Glutamatergic neuron (in vitro differentiated cells): ENCODE results near the gene SKA3. TPM values are rescaled to one million over a fixed set of nuclear protein-coding genes. Genes with fewer than 3 reads are reported as not detected.
"Not testable (repeated sequence)": the region's sequence is repeated elsewhere in the genome, so short reads cannot be mapped to it uniquely, and the experiment has no call there.

Source experiments
- DNase-seq: peaks from one replicate; pipeline ENCODE4 v3.0.0; 2022
- H3K27ac Mint-ChIP-seq: one replicate; pipeline ENCODE4 v1.8.0; 2020; ENCODE audit warnings: mild to moderate bottlenecking, mixed read lengths, inconsistent platforms; ENCODE audit not compliant: unreplicated experiment
- H3K27me3 Mint-ChIP-seq: one replicate; pipeline ENCODE4 v1.8.0; 2020; ENCODE audit warnings: mild to moderate bottlenecking, moderate library complexity, mixed read lengths, inconsistent platforms; ENCODE audit not compliant: unreplicated experiment
- H3K36me3 Mint-ChIP-seq: one replicate; pipeline ENCODE4 v1.8.0; 2020; ENCODE audit warnings: mild to moderate bottlenecking, mixed read lengths, inconsistent platforms; ENCODE audit not compliant: unreplicated experiment
- H3K4me1 Mint-ChIP-seq: one replicate; pipeline ENCODE4 v1.8.0; 2020; ENCODE audit warnings: mild to moderate bottlenecking, low read depth, mixed read lengths, inconsistent platforms; ENCODE audit not compliant: unreplicated experiment
- H3K4me3 Mint-ChIP-seq: one replicate; pipeline ENCODE4 v1.8.0; 2020; ENCODE audit warnings: mild to moderate bottlenecking, mixed read lengths, inconsistent platforms; ENCODE audit not compliant: unreplicated experiment
- H3K9me3 Mint-ChIP-seq: one replicate; pipeline ENCODE4 v1.8.0; 2020; ENCODE audit warnings: mild to moderate bottlenecking, moderate library complexity, mixed read lengths, inconsistent platforms; ENCODE audit not compliant: unreplicated experiment
- CTCF ChIP-seq: fragments of 200-600 bp; sonication (generic); IDR thresholded peaks from one replicate; pipeline ENCODE4 v1.5.0; 2021; ENCODE audit not compliant: partially characterized antibody, unreplicated experiment
- total RNA-seq: library from RNA; stranded (reverse); fragmentation: NEBNext Ultra II Directional; extraction: Animal tissue kit (Norgen Biotek cat#: 25700); gene quantifications from one replicate; pipeline ENCODE4 v1.2.1, GENCODE V29; 2021; ENCODE audit not compliant: unreplicated experiment

The SKA3 gene
- total RNA-seq, 1 donor from 2014 or later = 4.6 TPM

GRCh38 chr13:21142766-21143165, 33.6 kb downstream of the SKA3 start:
- no peaks in the 10 kb centered on the region for H3K36me3 Mint-ChIP-seq
- peaks cover 9% of the 10 kb centered on the region for H3K9me3 Mint-ChIP-seq
- peak overlapping the region; percentile 79 for H3K4me3 Mint-ChIP-seq

GRCh38 chr13:21139374-21139773, 37.0 kb downstream of the SKA3 start:
- H3K4me3 Mint-ChIP-seq = peak overlapping the region; percentile 98
- H3K4me1 Mint-ChIP-seq = peaks cover 4% of the 10 kb centered on the region
- H3K27ac Mint-ChIP-seq = no peak overlapping the region
- peaks cover 9% of the 10 kb centered on the region for H3K9me3 Mint-ChIP-seq
- TF ChIP-seq CTCF = no peak
- H3K36me3 Mint-ChIP-seq = no peaks in the 10 kb centered on the region
- peaks cover 2% of the 10 kb centered on the region for H3K27me3 Mint-ChIP-seq
- DNase-seq = no peak

More at GRCh38 chr13:21142766-21143165, 33.6 kb downstream of the SKA3 start:
- peaks cover 4% of the 10 kb centered on the region for H3K4me1 Mint-ChIP-seq
- no peak for DNase-seq
- peak overlapping the region; percentile 70 for H3K27ac Mint-ChIP-seq
- peaks cover 2% of the 10 kb centered on the region for H3K27me3 Mint-ChIP-seq
- no peak for TF ChIP-seq CTCF

- H3K4me3 Mint-ChIP-seq = peak overlapping the region; percentile 38
- H3K27me3 Mint-ChIP-seq = peaks cover 2% of the 10 kb centered on the region
- no peaks in the 10 kb centered on the region for H3K36me3 Mint-ChIP-seq
- peaks cover 9% of the 10 kb centered on the region for H3K9me3 Mint-ChIP-seq
- TF ChIP-seq CTCF = no peak
- no peak for DNase-seq
- peaks cover 4% of the 10 kb centered on the region for H3K4me1 Mint-ChIP-seq
- no peak overlapping the region for H3K27ac Mint-ChIP-seq
These were observed 37.8 kb downstream of the SKA3 start for GRCh38 chr13:21138561-21138960.

GRCh38 chr13:21137696-21138095, 38.7 kb downstream of the SKA3 start:
- Mint-ChIP-seq H3K27ac (no peak overlapping the region), H3K36me3 (no peaks in the 10 kb centered on the region), H3K4me3 (no peak overlapping the region), H3K9me3 (peaks cover 9% of the 10 kb centered on the region), H3K27me3 (peaks cover 2% of the 10 kb centered on the region), H3K4me1 (no peaks in the 10 kb centered on the region)
- DNase-seq = no peak
- no peak for TF ChIP-seq CTCF

- not testable (repeated sequence) for H3K27ac Mint-ChIP-seq, H3K9me3 Mint-ChIP-seq, H3K36me3 Mint-ChIP-seq, DNase-seq, H3K27me3 Mint-ChIP-seq, H3K4me1 Mint-ChIP-seq, H3K4me3 Mint-ChIP-seq
These were observed 40.5 kb downstream of the SKA3 start for GRCh38 chr13:21135833-21136232.

- Mint-ChIP-seq H3K9me3 (peaks cover 4% of the 10 kb centered on the region), H3K27ac (no peak overlapping the region)
These were observed 41.9 kb downstream of the SKA3 start for GRCh38 chr13:21134475-21134874.

More at GRCh38 chr13:21134475-21134874, 41.9 kb downstream of the SKA3 start:
- no peak for DNase-seq
- Mint-ChIP-seq H3K4me3 (no peak overlapping the region), H3K36me3 (no peaks in the 10 kb centered on the region), H3K27me3 (peaks cover 2% of the 10 kb centered on the region), H3K4me1 (no peaks in the 10 kb centered on the region)
- TF ChIP-seq CTCF = no peak
